H1 (cell line): ENCODE data around the gene RAB36. TPM values are rescaled to one million over a fixed set of nuclear protein-coding genes. Genes with fewer than 3 reads are reported as not detected.

ENCODE experiments used
- CTCF ChIA-PET: fragments of 300-600 bp; sonication (Branson Sonifier 250); formaldehyde crosslinking; loops from one replicate; lab custom pipeline; 2021; ENCODE audit not compliant: partially characterized antibody; lab: Charles Lee
- POLR2A ChIA-PET: fragments of 300-600 bp; sonication (Branson Sonifier 250); formaldehyde crosslinking; loops from one replicate; lab custom pipeline; 2021; ENCODE audit warnings: inconsistent platforms; ENCODE audit not compliant: partially characterized antibody; lab: Charles Lee
- DNase-seq, 2 experiments: peaks; one replicate each; pipeline versions ENCODE4 v3.0.0 to v3.0.0-alpha.2; 2010 to 2022; ENCODE audit warnings: low spot score in 2 of 2, low read depth in 1 of 2, mixed read lengths in 1 of 2
- FAIRE-seq: peaks from 2 replicates; lab custom pipeline; 2011; peaks lifted over from hg19 to GRCh38; lab: Jason Lieb, UNC
- H2AFZ ChIP-seq: 2 replicates; pipeline ENCODE4 v1.8.1; 2012; ENCODE audit warnings: low read length, inconsistent platforms
- H2AK5ac ChIP-seq: 2 replicates; pipeline ENCODE4 v1.6.1; 2013; ENCODE audit warnings: low read depth, low read length
- H2BK120ac ChIP-seq: replicated peaks from 2 replicates; pipeline ENCODE3; 2013; ENCODE audit warnings: low read depth, low read length, inconsistent platforms
- H2BK12ac ChIP-seq: 2 replicates; pipeline ENCODE4 v1.6.1; 2013; ENCODE audit warnings: low read depth, low read length
- H2BK15ac ChIP-seq: 2 replicates; pipeline ENCODE4 v1.6.1; 2013; ENCODE audit warnings: low read length
- H2BK20ac ChIP-seq: 2 replicates; pipeline ENCODE4 v1.6.1; 2013; ENCODE audit warnings: low read length
- H2BK5ac ChIP-seq: 2 replicates; pipeline ENCODE4 v1.6.1; 2013; ENCODE audit warnings: low read depth, low read length
- H3K14ac ChIP-seq: 2 replicates; pipeline ENCODE4 v1.6.1; 2013; ENCODE audit warnings: inconsistent platforms; ENCODE audit not compliant: insufficient read length
- H3K18ac ChIP-seq: 2 replicates; pipeline ENCODE4 v1.6.1; 2013; ENCODE audit warnings: low read length; ENCODE audit errors: extremely low read depth
- H3K23ac ChIP-seq: 2 replicates; pipeline ENCODE4 v1.6.1; 2013; ENCODE audit warnings: inconsistent platforms; ENCODE audit not compliant: insufficient read length
- H3K23me2 ChIP-seq: 2 replicates; pipeline ENCODE4 v1.6.1; 2013; ENCODE audit warnings: low read depth, low read length
- H3K27ac ChIP-seq: 2 replicates; pipeline ENCODE4 v1.6.1; 2011; ENCODE audit warnings: low read depth, low read length, inconsistent platforms
- H3K27me3 ChIP-seq, 4 experiments: replicated peaks in 1 of 4; 1 replicate in 1 of 4; 2 replicates in 3 of 4; pipeline versions ENCODE4 v1.6.1 to v1.8.1; 2011 to 2013; ENCODE audit warnings: low read length in 3 of 4, mild to moderate bottlenecking in 3 of 4, inconsistent platforms in 2 of 4, mixed read lengths in 2 of 4, moderate library complexity in 1 of 4; ENCODE audit not compliant: control insufficient read depth in 3 of 4, insufficient read depth in 3 of 4; ENCODE audit errors: extremely low read depth in 1 of 4
- H3K36me3 ChIP-seq, 4 experiments: 2 replicates each; pipeline versions ENCODE4 v1.6.1 to v1.8.1; 2011 to 2013; ENCODE audit warnings: mild to moderate bottlenecking in 4 of 4, low read length in 3 of 4, moderate library complexity in 2 of 4, control low read depth in 1 of 4, inconsistent platforms in 1 of 4; ENCODE audit not compliant: insufficient read depth in 4 of 4, control insufficient read depth in 2 of 4
- H3K4ac ChIP-seq: replicated peaks from 2 replicates; pipeline ENCODE3; 2013; ENCODE audit warnings: low read length, low read depth, mixed read lengths, inconsistent platforms; ENCODE audit not compliant: insufficient read length
- H3K4me1 ChIP-seq, 4 experiments: replicated peaks in 1 of 4; 1 replicate in 1 of 4; 2 replicates in 3 of 4; pipeline versions ENCODE4 v1.6.1 to v1.8.1; 2011 to 2013; ENCODE audit warnings: low read length in 3 of 4, inconsistent platforms in 2 of 4, mixed read lengths in 1 of 4; ENCODE audit not compliant: insufficient read depth in 4 of 4, control insufficient read depth in 3 of 4
- H3K4me2 ChIP-seq, 2 experiments: 2 replicates each; pipeline versions ENCODE4 v1.6.1 to v1.8.1; 2011 to 2013; ENCODE audit warnings: low read depth in 2 of 2, low read length in 2 of 2, control low read depth in 1 of 2, inconsistent platforms in 1 of 2, mild to moderate bottlenecking in 1 of 2; ENCODE audit not compliant: insufficient read depth in 1 of 2
- H3K4me3 ChIP-seq, 4 experiments: fragments of 200-600, 300-600 bp in 1 of 4; sonication (generic), shearing (Covaris generic), sonication (Bioruptor Twin) in 1 of 4; 2 replicates each; pipeline versions ENCODE4 v1.5.1 to v1.8.1; 2011 to 2016; ENCODE audit warnings: low read length in 4 of 4, low read depth in 3 of 4, control low read depth in 2 of 4, inconsistent platforms in 2 of 4, mild to moderate bottlenecking in 2 of 4, mixed read lengths in 1 of 4, moderate library complexity in 1 of 4; ENCODE audit not compliant: insufficient read depth in 2 of 4; ENCODE audit errors: extremely low read depth in 1 of 4
- H3K56ac ChIP-seq: replicated peaks from 2 replicates; pipeline ENCODE3; 2013; ENCODE audit warnings: low read depth, mild to moderate bottlenecking, mixed read lengths, low read length, inconsistent platforms; ENCODE audit not compliant: insufficient read length
- H3K79me1 ChIP-seq: 2 replicates; pipeline ENCODE4 v1.6.1; 2013; ENCODE audit warnings: low read depth, low read length, control low read depth
- H3K79me2 ChIP-seq, 2 experiments: 2 replicates each; pipeline versions ENCODE4 v1.6.1 to v1.8.1; 2012 to 2013; ENCODE audit warnings: low read length in 2 of 2, mild to moderate bottlenecking in 2 of 2, inconsistent platforms in 1 of 2; ENCODE audit not compliant: insufficient read depth in 2 of 2, control insufficient read depth in 1 of 2
- H3K9ac ChIP-seq, 4 experiments: replicated peaks in 1 of 4; 1 replicate in 1 of 4; 2 replicates in 3 of 4; pipeline versions ENCODE4 v1.6.1 to v1.8.1; 2011 to 2013; ENCODE audit warnings: low read depth in 3 of 4, low read length in 3 of 4, control low read depth in 2 of 4, mild to moderate bottlenecking in 2 of 4, moderate library complexity in 2 of 4, inconsistent platforms in 1 of 4; ENCODE audit errors: extremely low read depth in 1 of 4
- H3K9me3 ChIP-seq, 2 experiments: 2 replicates each; pipeline versions ENCODE4 v1.6.1 to v1.8.1; 2012 to 2013; ENCODE audit warnings: mild to moderate bottlenecking in 2 of 2, moderate library complexity in 2 of 2, control low read depth in 1 of 2, inconsistent platforms in 1 of 2, low read depth in 1 of 2, low read length in 1 of 2, mixed read lengths in 1 of 2; ENCODE audit not compliant: insufficient read depth in 2 of 2
- H4K20me1 ChIP-seq, 2 experiments: replicated peaks in 1 of 2; 2 replicates each; pipeline versions ENCODE3 to v1.8.1; 2011 to 2013; ENCODE audit warnings: inconsistent platforms in 2 of 2, low read length in 2 of 2, mild to moderate bottlenecking in 1 of 2; ENCODE audit not compliant: insufficient read depth in 2 of 2, control insufficient read depth in 1 of 2
- H4K5ac ChIP-seq: 2 replicates; pipeline ENCODE4 v1.6.1; 2013; ENCODE audit warnings: low read length, low read depth, mixed read lengths, inconsistent platforms; ENCODE audit not compliant: insufficient read length
- H4K8ac ChIP-seq: 2 replicates; pipeline ENCODE4 v1.8.0; 2013; ENCODE audit warnings: mild to moderate bottlenecking, moderate library complexity, low read length, inconsistent platforms; ENCODE audit not compliant: insufficient read depth; ENCODE audit errors: extremely low read depth
- H4K91ac ChIP-seq: replicated peaks from 2 replicates; pipeline ENCODE3; 2013; ENCODE audit warnings: low read length, mixed read lengths, inconsistent platforms; ENCODE audit not compliant: insufficient read length
- ATF2 ChIP-seq: IDR thresholded peaks from 2 replicates; pipeline ENCODE4 v1.6.1; 2012; ENCODE audit warnings: low read length, inconsistent platforms
- CBX8 ChIP-seq: fragments of 300-800, 300-1000 bp; sonication (generic); IDR thresholded peaks from 2 replicates; pipeline ENCODE4 v1.7.1; 2016; ENCODE audit warnings: low read depth, low read length, borderline replicate concordance
- GTF2F1 ChIP-seq: IDR thresholded peaks from 2 replicates; pipeline ENCODE4 v1.6.1; 2012; ENCODE audit warnings: low read depth, low read length, improper control_type of control experiment, borderline replicate concordance
- KDM4A ChIP-seq: IDR thresholded peaks from one replicate; pipeline ENCODE4 v1.7.1; 2012; ENCODE audit warnings: low read depth, mild to moderate bottlenecking, moderate library complexity, low read length, inconsistent platforms; ENCODE audit not compliant: severe bottlenecking
- RBBP5 ChIP-seq: IDR thresholded peaks from 2 replicates; pipeline ENCODE4 v1.7.1; 2012; ENCODE audit warnings: low read depth, mild to moderate bottlenecking, inconsistent platforms, low read length, moderate library complexity, borderline replicate concordance
- RNF2 ChIP-seq: fragments of 200-900, 300-1000 bp; sonication (generic); IDR thresholded peaks from 2 replicates; pipeline ENCODE4 v1.7.1; 2016; ENCODE audit warnings: borderline replicate concordance, low read depth, mild to moderate bottlenecking, antibody characterized with exemption, low read length; ENCODE audit not compliant: poor library complexity, severe bottlenecking; ENCODE audit errors: missing control alignments
- SIX5 ChIP-seq: IDR thresholded peaks from 2 replicates; pipeline ENCODE4 v1.6.1; 2011; ENCODE audit warnings: mild to moderate bottlenecking, low read depth, low read length
- SP1 ChIP-seq: IDR thresholded peaks from 2 replicates; pipeline ENCODE4 v1.6.1; 2011; ENCODE audit warnings: low read depth, low read length
- TAF1 ChIP-seq: IDR thresholded peaks from 2 replicates; pipeline ENCODE4 v1.6.1; 2011; ENCODE audit warnings: mild to moderate bottlenecking, low read depth, low read length
- TBP ChIP-seq: IDR thresholded peaks from 2 replicates; pipeline ENCODE4 v1.6.1; 2011; ENCODE audit warnings: low read depth, low read length, improper control_type of control experiment
- TEAD4 ChIP-seq: IDR thresholded peaks from 2 replicates; pipeline ENCODE4 v1.6.1; 2012; ENCODE audit warnings: low read depth, low read length, inconsistent platforms, mixed read lengths
- ZNF274 ChIP-seq: IDR thresholded peaks from 2 replicates; pipeline ENCODE4 v1.7.0; 2012; ENCODE audit warnings: low read length, borderline replicate concordance; ENCODE audit errors: extremely low read depth
- WGBS, 2 experiments: shearing (Covaris generic) in 1 of 2; methylation state at CpG; one replicate each; pipeline versions ENCODE4 v1.1.6 to v1.1.7; 2013 to 2015; ENCODE audit warnings: low lambda C conversion rate in 2 of 2, mixed read lengths in 2 of 2, inconsistent platforms in 1 of 2, low coverage in 1 of 2, missing lambda C conversion rate in 1 of 2; ENCODE audit not compliant: insufficient replicate concordance in 2 of 2, insufficient coverage in 1 of 2, insufficient read length in 1 of 2; ENCODE audit errors: extremely low coverage in 1 of 2, missing lambda C conversion rate in 1 of 2; 5-methylcytosine and 5-hydroxymethylcytosine counted together
- polyA plus RNA-seq, 7 experiments: library from polyadenylated mRNA; depleted of rRNA in 3 of 7; stranded (reverse) in 5 of 7; unstranded in 2 of 7; fragments of >200 nt in 5 of 7; fragments of 200-250 nt in 2 of 7; gene quantifications; 1 replicate in 5 of 7; 2 replicates in 1 of 7; 4 replicates in 1 of 7; pipeline versions ENCODE4 v1.2.1 to v1.2.3, GENCODE V29; 2011 to 2013; ENCODE audit warnings: missing spikeins in 2 of 7, mixed read lengths in 2 of 7
- total RNA-seq: library from RNA; stranded (reverse); fragmentation: NEBNext Ultra II Directional; extraction: Animal tissue kit (Norgen Biotek cat#: 25700); gene quantifications from 2 replicates; pipeline ENCODE4 v1.2.1, GENCODE V29; 2021

RAB36 gene
- total and polyA plus RNA-seq, 2 of the 8 experiments (the other 6 are each of a cell fraction or from before 2014, with no cell fraction given): 1.0 to 1.5 TPM

DNA sequence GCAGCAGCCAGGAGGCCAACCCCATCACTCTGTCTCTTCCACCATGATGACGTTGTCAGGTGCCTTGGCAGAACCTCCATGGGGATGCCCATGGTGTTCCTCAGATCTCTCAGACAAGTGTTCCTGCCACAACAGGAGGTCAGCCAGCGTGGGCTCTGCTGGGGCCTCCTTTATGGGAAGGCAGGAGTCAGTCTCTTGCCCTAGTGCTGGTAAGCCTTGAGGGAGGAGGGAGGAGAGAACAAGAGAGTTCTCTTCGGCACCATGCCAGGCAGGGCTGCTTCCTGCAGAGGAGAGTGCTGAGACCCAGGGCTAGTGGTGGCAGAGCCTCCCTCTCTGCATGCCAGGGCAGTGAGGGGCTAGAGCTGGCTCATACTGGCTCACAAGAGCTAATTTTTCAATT is 42.5 kb upstream of the RAB36 start:
- Histone ChIP-seq H3K4me2 (no peak overlapping the region), H4K5ac (no peak overlapping the region), H3K56ac (no peak overlapping the region), H4K20me1 (peaks cover 0 to 10% of the 10 kb centered on the region in 2 experiments), H3K23ac (no peak overlapping the region), H3K27me3 (no peaks in the 10 kb centered on the region; a peak in 3 of 7 replicates), H3K36me3 (no peaks in the 10 kb centered on the region), H4K8ac (no peak overlapping the region; the same call in 1 of the 2 replicates), H3K14ac (no peak overlapping the region), H2AFZ (no peak overlapping the region), H3K79me1 (0 out of 2 replicates have a peak, but pooled peaks cover 2% of the 10 kb centered on the region), H3K27ac (no peak overlapping the region), H4K91ac (no peak overlapping the region), H2BK20ac (no peak overlapping the region), H3K18ac (no peak overlapping the region), H2BK120ac (no peak overlapping the region), H2BK15ac (no peak overlapping the region), H3K79me2 (no peaks in the 10 kb centered on the region), H3K4me1 (no peaks in the 10 kb centered on the region), H2BK5ac (no peak overlapping the region), H3K9ac (no peak overlapping the region), H3K4ac (no peak overlapping the region), H2AK5ac (no peak overlapping the region), H3K23me2 (no peaks in the 10 kb centered on the region), H3K9me3 (no peaks in the 10 kb centered on the region), H2BK12ac (no peak overlapping the region), H3K4me3 (no peak overlapping the region)
- CTCF ChIA-PET: interaction anchor here (0.6 to 1.4 kb wide), 3 partner anchors 10 to 92 kb away, joined by 3 to 5 read pairs (median 3); no protein-coding TSS in a partner anchor
- TF ChIP-seq CBX8 (no peak), TAF1 (no peak), GTF2F1 (no peak), TBP (no peak), TEAD4 (no peak), KDM4A (no peak), SP1 (no peak), ATF2 (no peak), RBBP5 (no peak), SIX5 (no peak), RNF2 (no peak), ZNF274 (no peak)
- no peak for DNase-seq
- FAIRE-seq: no peak
- POLR2A ChIA-PET: no interaction called here
- 80% methylated on average over 2 of the region's 3 CpGs; no CpG with 5 or more reads in 1 of the 2 experiments for WGBS, 2 experiments
